ENCODE data around the gene SPECC1.

DNA sequence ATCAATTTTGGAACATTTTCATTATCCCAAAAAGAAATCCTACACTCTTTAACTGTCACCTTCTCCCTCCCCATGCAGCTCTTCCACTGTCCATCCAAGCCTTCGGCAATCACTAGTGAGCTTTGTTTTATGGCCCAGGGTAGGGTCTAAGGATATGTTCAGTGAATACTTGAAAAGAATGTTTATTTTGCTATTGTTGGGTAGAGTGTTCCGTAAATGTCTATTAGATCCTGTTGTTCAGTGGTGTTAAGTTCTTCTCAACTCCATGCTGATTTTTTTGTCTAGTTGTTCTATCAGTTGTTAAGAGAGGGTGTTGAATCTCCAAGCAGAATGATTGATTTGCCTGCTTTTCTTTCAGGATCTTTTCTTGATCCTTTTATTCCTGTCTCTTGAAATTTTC, 29.9 kb downstream of the SPECC1 start:
- TF ChIP-seq, protein P1, sequence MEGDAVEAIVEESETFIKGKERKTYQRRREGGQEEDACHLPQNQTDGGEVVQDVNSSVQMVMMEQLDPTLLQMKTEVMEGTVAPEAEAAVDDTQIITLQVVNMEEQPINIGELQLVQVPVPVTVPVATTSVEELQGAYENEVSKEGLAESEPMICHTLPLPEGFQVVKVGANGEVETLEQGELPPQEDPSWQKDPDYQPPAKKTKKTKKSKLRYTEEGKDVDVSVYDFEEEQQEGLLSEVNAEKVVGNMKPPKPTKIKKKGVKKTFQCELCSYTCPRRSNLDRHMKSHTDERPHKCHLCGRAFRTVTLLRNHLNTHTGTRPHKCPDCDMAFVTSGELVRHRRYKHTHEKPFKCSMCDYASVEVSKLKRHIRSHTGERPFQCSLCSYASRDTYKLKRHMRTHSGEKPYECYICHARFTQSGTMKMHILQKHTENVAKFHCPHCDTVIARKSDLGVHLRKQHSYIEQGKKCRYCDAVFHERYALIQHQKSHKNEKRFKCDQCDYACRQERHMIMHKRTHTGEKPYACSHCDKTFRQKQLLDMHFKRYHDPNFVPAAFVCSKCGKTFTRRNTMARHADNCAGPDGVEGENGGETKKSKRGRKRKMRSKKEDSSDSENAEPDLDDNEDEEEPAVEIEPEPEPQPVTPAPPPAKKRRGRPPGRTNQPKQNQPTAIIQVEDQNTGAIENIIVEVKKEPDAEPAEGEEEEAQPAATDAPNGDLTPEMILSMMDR (conservative IDR thresholded peaks at IDR 0.05 in 1 of 2, IDR thresholded peaks at IDR 0.05 in 1 of 2; ENCODE audit: low read depth in 1 of 2, low read length in 2 of 2): no peak
- TF ChIP-seq EZH2 (IDR thresholded peaks at IDR 0.05; ENCODE audit: low read length, missing control alignments): no peak

Measured in fibroblast of lung (primary cell).